ENCODE results near the gene DPH6. TPM values are rescaled to one million over a fixed set of nuclear protein-coding genes. Genes with fewer than 3 reads are reported as not detected.
A peak's percentile ranks its signal among the peaks of the same experiment; 100 is the strongest.
"Not testable (repeated sequence)": the region's sequence is repeated elsewhere in the genome, so short reads cannot be mapped to it uniquely, and the experiment has no call there.

Gene DPH6
- total and polyA plus RNA-seq, 7 donors: 3.6 to 13.2 (median 9.6) TPM

- Histone ChIP-seq H3K4me1 (peaks cover 0 to 8% (median 3%) of the 10 kb centered on the region in 4 donors), H3K4me3 (no peak overlapping the region), H3K27me3 (no peaks in the 10 kb centered on the region), H3K27ac (no peak overlapping the region), H3K9me3 (no peaks in the 10 kb centered on the region), H3K36me3 (no peaks in the 10 kb centered on the region)
- intact Hi-C loops (cut with DNase I): no loop called here
- DNase-seq: no peak
- TF ChIP-seq POLR2A (IDR thresholded peaks at IDR 0.05) (no peak), POLR2AphosphoS5 (IDR thresholded peaks at IDR 0.05) (no peak), CTCF (IDR thresholded peaks at IDR 0.05) (no peak), EP300 (IDR thresholded peaks at IDR 0.05) (no peak)
- whole genome bisulfite sequencing, 2 donors: 90 to 92% methylated on average over 1 of the region's 1 CpG
These were observed 97.7 kb downstream of the DPH6 start for GRCh38 chr15:35448294-35448693.

GRCh38 chr15:35445891-35446290 lies 100.1 kb downstream of the DPH6 start:
- WGBS, 2 donors: 63 to 67% methylated on average over 4 of the region's 4 CpGs
- Histone ChIP-seq H3K27me3 (no peaks in the 10 kb centered on the region), H3K9me3 (no peaks in the 10 kb centered on the region), H3K4me3 (no peak overlapping the region), H3K4me1 (peaks cover 0 to 14% (median 9%) of the 10 kb centered on the region in 4 donors), H3K36me3 (no peaks in the 10 kb centered on the region), H3K27ac (no peak overlapping the region)
- TF ChIP-seq POLR2A (IDR thresholded peaks at IDR 0.05) (no peak), EP300 (IDR thresholded peaks at IDR 0.05) (no peak), POLR2AphosphoS5 (IDR thresholded peaks at IDR 0.05) (no peak), CTCF (IDR thresholded peaks at IDR 0.05) (no peak)
- DNase-seq: no peak
- intact Hi-C loops (cut with DNase I): loop anchor here (2.0 kb wide), 2 partner anchors 157 to 367 kb away; no protein-coding TSS in a partner anchor

- H3K4me3 ChIP-seq: no peak overlapping the region
- TF ChIP-seq POLR2A (IDR thresholded peaks at IDR 0.05) (no peak), EP300 (IDR thresholded peaks at IDR 0.05) (no peak), CTCF (IDR thresholded peaks at IDR 0.05) (peak; percentile 54 to 77 (median 66))
- intact Hi-C loops (cut with DNase I): loop anchor here (2.0 kb wide), 2 partner anchors 156 to 366 kb away; no protein-coding TSS in a partner anchor
- H3K4me1 ChIP-seq: peaks cover 0 to 14% (median 9%) of the 10 kb centered on the region in 4 donors
- no peak for DNase-seq
- no peaks in the 10 kb centered on the region for H3K36me3 ChIP-seq
- H3K27me3 ChIP-seq: no peaks in the 10 kb centered on the region
- H3K9me3 ChIP-seq: no peaks in the 10 kb centered on the region
- 4 to 13% methylated on average over 1 of the region's 1 CpG for WGBS, 2 donors
- H3K27ac ChIP-seq: no peak overlapping the region
These were observed 101.3 kb downstream of the DPH6 start for GRCh38 chr15:35444557-35445204.

GRCh38 chr15:35443376-35443775 lies 102.6 kb downstream of the DPH6 start:
- no peak overlapping the region for H3K4me3 ChIP-seq
- H3K27me3 ChIP-seq: no peaks in the 10 kb centered on the region
- H3K27ac ChIP-seq: peak overlapping the region in 1 of 4 donors; percentile 6
- H3K4me1 ChIP-seq: peaks cover 0 to 24% (median 12%) of the 10 kb centered on the region in 4 donors
- TF ChIP-seq POLR2AphosphoS5 (IDR thresholded peaks at IDR 0.05) (no peak), EP300 (IDR thresholded peaks at IDR 0.05) (no peak)
- no peaks in the 10 kb centered on the region for H3K36me3 ChIP-seq
- DNase-seq: no peak
- intact Hi-C loops (cut with DNase I): no loop called here
- H3K9me3 ChIP-seq: no peaks in the 10 kb centered on the region

DNA sequence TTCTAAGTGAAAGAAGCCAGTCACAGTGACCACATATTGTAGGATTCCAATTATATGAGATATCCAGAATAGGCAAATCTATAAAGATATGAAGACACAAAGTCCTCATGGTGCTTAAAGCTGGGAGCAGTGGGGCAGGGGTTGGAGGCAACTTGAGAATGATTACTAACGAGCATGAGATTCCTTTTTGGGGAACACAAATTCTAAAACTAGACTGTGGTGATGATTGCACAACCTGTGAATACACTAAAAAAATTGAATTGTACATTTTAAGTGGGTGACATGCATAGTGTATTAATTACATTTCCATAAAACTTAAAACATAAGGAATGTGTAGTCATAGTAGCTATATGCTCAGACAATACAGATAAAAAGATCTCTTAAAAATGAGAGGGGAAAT lies 103.2 kb downstream of the DPH6 start:
- Histone ChIP-seq H3K4me3 (no peak overlapping the region), H3K9me3 (no peaks in the 10 kb centered on the region), H3K27me3 (no peaks in the 10 kb centered on the region), H3K4me1 (peaks cover 0 to 24% (median 12%) of the 10 kb centered on the region in 4 donors), H3K27ac (no peak overlapping the region), H3K36me3 (no peaks in the 10 kb centered on the region)
- TF ChIP-seq POLR2AphosphoS5 (IDR thresholded peaks at IDR 0.05): no peak
- TF ChIP-seq POLR2A (IDR thresholded peaks at IDR 0.05): no peak
- no peak for TF ChIP-seq EP300 (IDR thresholded peaks at IDR 0.05)
- no peak for TF ChIP-seq CTCF (IDR thresholded peaks at IDR 0.05)
- no peak for DNase-seq
- intact Hi-C loops (cut with DNase I): no loop called here
- WGBS, 2 donors: 80 to 85% methylated on average over 1 of the region's 1 CpG

DNA sequence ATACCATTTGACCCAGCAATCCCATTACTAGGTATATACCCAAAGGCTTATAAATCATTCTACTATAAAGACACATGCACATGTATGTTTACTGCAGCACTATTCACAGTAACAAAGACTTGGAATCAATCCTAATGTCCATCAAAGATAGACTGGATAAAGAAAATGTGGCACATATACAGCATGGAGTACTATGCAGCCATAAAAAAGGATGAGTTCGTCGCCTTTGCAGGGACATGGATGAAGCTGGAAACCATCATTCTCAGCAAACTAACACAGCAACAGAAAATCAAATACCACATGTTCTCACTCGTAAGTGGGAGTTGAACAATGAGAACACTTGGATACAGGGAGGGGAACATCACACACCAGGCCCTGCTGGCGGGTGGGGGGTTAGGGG lies 104.7 kb downstream of the DPH6 start:
- H3K4me1 ChIP-seq: peaks cover 0 to 24% (median 12%) of the 10 kb centered on the region in 4 donors
- intact Hi-C loops (cut with DNase I); H3K36me3 ChIP-seq; H3K27me3 ChIP-seq; H3K9me3 ChIP-seq; H3K27ac ChIP-seq; DNase-seq; H3K4me3 ChIP-seq: not testable (repeated sequence)
- 97% methylated on average over 4 of the region's 4 CpGs for WGBS, 2 donors
